Upper lobe of left lung (tissue), 4 donors: ENCODE measurements around the gene ZBED2.

Experiments used
- POLR2A ChIP-seq, 4 donors: fragments of 450-650 bp; IDR thresholded peaks; one replicate each; pipeline ENCODE4 v1.5.1; 2016 to 2017; ENCODE audit warnings: antibody characterized with exemption in 4 of 4, mild to moderate bottlenecking in 2 of 4
- POLR2AphosphoS5 ChIP-seq, 2 donors: sonication (generic); formaldehyde crosslinking; IDR thresholded peaks; one replicate each; pipeline ENCODE4 v1.5.1; 2017; ENCODE audit warnings: antibody characterized with exemption in 2 of 2
- TF ChIP-seq, protein P1 (sequence below), 6 experiments: fragments of 450-650 bp in 4 of 6; fragments of 200-600 bp in 2 of 6; sonication (generic) in 2 of 6; IDR thresholded peaks; one replicate each; pipeline ENCODE4 v1.5.1; 2016 to 2019; ENCODE audit warnings: antibody characterized with exemption in 6 of 6

DNA sequence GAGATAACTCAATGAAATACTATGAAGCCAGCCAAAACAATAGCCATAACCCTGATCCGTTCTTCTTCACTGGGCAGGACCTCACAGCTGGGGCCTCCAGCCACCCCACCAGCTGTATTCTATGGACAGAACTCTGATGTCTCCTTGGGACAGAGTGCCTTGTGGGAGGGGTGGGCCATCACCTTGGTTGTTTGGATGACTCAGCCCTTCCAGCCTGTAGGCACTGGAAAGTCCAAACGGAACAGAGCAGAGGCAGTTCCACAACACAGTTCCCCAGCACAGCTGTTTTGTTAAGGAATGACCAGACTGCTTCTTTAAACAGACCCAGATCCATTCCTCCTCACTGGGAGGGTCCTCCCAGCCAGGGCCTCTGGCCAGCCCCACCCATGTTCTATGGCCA is 31.9 kb upstream of the ZBED2 start:
- TF ChIP-seq POLR2AphosphoS5 (IDR thresholded peaks at IDR 0.05): no peak
- no peak for TF ChIP-seq POLR2A (IDR thresholded peaks at IDR 0.05)
- TF ChIP-seq, protein P1, sequence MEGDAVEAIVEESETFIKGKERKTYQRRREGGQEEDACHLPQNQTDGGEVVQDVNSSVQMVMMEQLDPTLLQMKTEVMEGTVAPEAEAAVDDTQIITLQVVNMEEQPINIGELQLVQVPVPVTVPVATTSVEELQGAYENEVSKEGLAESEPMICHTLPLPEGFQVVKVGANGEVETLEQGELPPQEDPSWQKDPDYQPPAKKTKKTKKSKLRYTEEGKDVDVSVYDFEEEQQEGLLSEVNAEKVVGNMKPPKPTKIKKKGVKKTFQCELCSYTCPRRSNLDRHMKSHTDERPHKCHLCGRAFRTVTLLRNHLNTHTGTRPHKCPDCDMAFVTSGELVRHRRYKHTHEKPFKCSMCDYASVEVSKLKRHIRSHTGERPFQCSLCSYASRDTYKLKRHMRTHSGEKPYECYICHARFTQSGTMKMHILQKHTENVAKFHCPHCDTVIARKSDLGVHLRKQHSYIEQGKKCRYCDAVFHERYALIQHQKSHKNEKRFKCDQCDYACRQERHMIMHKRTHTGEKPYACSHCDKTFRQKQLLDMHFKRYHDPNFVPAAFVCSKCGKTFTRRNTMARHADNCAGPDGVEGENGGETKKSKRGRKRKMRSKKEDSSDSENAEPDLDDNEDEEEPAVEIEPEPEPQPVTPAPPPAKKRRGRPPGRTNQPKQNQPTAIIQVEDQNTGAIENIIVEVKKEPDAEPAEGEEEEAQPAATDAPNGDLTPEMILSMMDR (IDR thresholded peaks at IDR 0.05): no peak
